HepG2 (cell line): ENCODE measurements around the gene GNAI2. TPM values are rescaled to one million over a fixed set of nuclear protein-coding genes. Genes with fewer than 3 reads are reported as not detected.

ENCODE experiments used
- ADNP ChIP-seq: sonication (generic); formaldehyde crosslinking; IDR thresholded peaks from 2 replicates; pipeline ENCODE4 v1.4.0; 2020; ENCODE audit warnings: missing genetic modification reagents
- ARID5B ChIP-seq: IDR thresholded peaks from 2 replicates; pipeline ENCODE4 v1.4.0; 2020; ENCODE audit warnings: mild to moderate bottlenecking, missing genetic modification reagents
- ATF7-NPFF ChIP-seq: sonication (generic); formaldehyde crosslinking; IDR thresholded peaks from 2 replicates; pipeline ENCODE4 v1.8.1; 2023; ENCODE audit warnings: mild to moderate bottlenecking, low read depth, missing genetic modification reagents, moderate library complexity
- DMTF1 ChIP-seq: sonication (generic); formaldehyde crosslinking; IDR thresholded peaks from 2 replicates; pipeline ENCODE4 v1.4.0; 2020; ENCODE audit warnings: mild to moderate bottlenecking, missing genetic modification reagents
- EEA1 ChIP-seq: sonication (generic); formaldehyde crosslinking; IDR thresholded peaks from 2 replicates; pipeline ENCODE4 v1.5.1; 2020; ENCODE audit warnings: mild to moderate bottlenecking, missing genetic modification reagents, borderline replicate concordance
- HOXA3 ChIP-seq: sonication (generic); formaldehyde crosslinking; IDR thresholded peaks from 2 replicates; pipeline ENCODE4 v1.5.0; 2020; ENCODE audit warnings: missing genetic modification reagents
- HOXD1 ChIP-seq: sonication (generic); formaldehyde crosslinking; IDR thresholded peaks from 2 replicates; pipeline ENCODE4 v1.5.0; 2020; ENCODE audit warnings: missing genetic modification reagents
- KAT7 ChIP-seq: IDR thresholded peaks from 2 replicates; pipeline ENCODE4 v1.6.1; 2018; ENCODE audit warnings: borderline replicate concordance, missing compliant biosample characterization
- KDM1A ChIP-seq: IDR thresholded peaks from 2 replicates; pipeline ENCODE4 v1.6.1; 2016; ENCODE audit warnings: missing compliant biosample characterization
- LCORL ChIP-seq, 2 experiments: fragments of 450-650 bp in 1 of 2; sonication (generic) in 1 of 2; formaldehyde crosslinking in 1 of 2; IDR thresholded peaks; 2 replicates each; pipeline versions ENCODE4 v1.5.0 to v1.6.1; 2017 to 2020; ENCODE audit warnings: antibody characterized with exemption in 1 of 2, missing genetic modification reagents in 1 of 2
- MXI1 ChIP-seq: IDR thresholded peaks from 3 replicates; pipeline ENCODE4 v1.6.1; 2012; ENCODE audit warnings: low read depth, low read length, inconsistent platforms, borderline replicate concordance
- NFIC ChIP-seq: IDR thresholded peaks from 2 replicates; pipeline ENCODE4 v1.6.1; 2012; ENCODE audit warnings: mild to moderate bottlenecking, low read length, inconsistent platforms
- PHB2 ChIP-seq: fragments of 450-650 bp; IDR thresholded peaks from 2 replicates; pipeline ENCODE4 v1.6.1; 2018; ENCODE audit not compliant: partially characterized antibody
- SOX6 ChIP-seq, 2 experiments: fragments of 450-650 bp in 1 of 2; sonication (generic) in 1 of 2; formaldehyde crosslinking in 1 of 2; IDR thresholded peaks; 2 replicates each; pipeline versions ENCODE4 v1.4.0 to v1.6.1; 2017 to 2020; ENCODE audit warnings: antibody characterized with exemption in 1 of 2, mild to moderate bottlenecking in 1 of 2, missing genetic modification reagents in 1 of 2
- ZBTB14 ChIP-seq: sonication (generic); formaldehyde crosslinking; IDR thresholded peaks from 2 replicates; pipeline ENCODE4 v1.4.0; 2020; ENCODE audit warnings: missing genetic modification reagents
- ZNF10 ChIP-seq: sonication (generic); formaldehyde crosslinking; IDR thresholded peaks from 2 replicates; pipeline ENCODE4 v1.4.0; 2020; ENCODE audit warnings: mild to moderate bottlenecking, low read depth, missing genetic modification reagents, borderline replicate concordance
- ZNF24 ChIP-seq: fragments of 450-650 bp; IDR thresholded peaks from 2 replicates; pipeline ENCODE4 v1.6.1; 2017; ENCODE audit warnings: antibody characterized with exemption, mild to moderate bottlenecking
- ZNF362 ChIP-seq: sonication (generic); formaldehyde crosslinking; IDR thresholded peaks from 2 replicates; pipeline ENCODE4 v1.4.0; 2020; ENCODE audit warnings: missing genetic modification reagents, mild to moderate bottlenecking, borderline replicate concordance
- ZNF709 ChIP-seq: sonication (generic); formaldehyde crosslinking; IDR thresholded peaks from 2 replicates; pipeline ENCODE4 v1.5.0; 2020; ENCODE audit warnings: mild to moderate bottlenecking, missing genetic modification reagents
- polyA plus RNA-seq, 8 experiments: library from polyadenylated mRNA; depleted of rRNA in 3 of 8; stranded (reverse) in 7 of 8; unstranded in 1 of 8; fragments of >200 nt; fragmentation: Illumina TruSeq in 4 of 8; extraction: Trizol in 4 of 8; gene quantifications; 2 replicates each; pipeline versions ENCODE4 v1.2.1 to v1.2.3, GENCODE V29; 2011 to 2016; ENCODE audit warnings: low read depth in 4 of 8, missing spikeins in 1 of 8, mixed read lengths in 1 of 8; ENCODE audit not compliant: insufficient read depth in 1 of 8
- total RNA-seq, 5 experiments: library from RNA; depleted of rRNA; stranded (reverse); fragments of >200 nt; fragmentation: Illumina TruSeq; extraction: Trizol; gene quantifications; 2 replicates each; pipeline ENCODE4 v1.2.3, GENCODE V29; 2016; ENCODE audit warnings: low read depth in 1 of 5
- TF ChIP-seq, protein P1 (sequence below): sonication (generic); formaldehyde crosslinking; IDR thresholded peaks from 2 replicates; pipeline ENCODE4 v1.4.0; 2020; ENCODE audit warnings: missing genetic modification reagents, low read depth, mild to moderate bottlenecking, borderline replicate concordance

Gene GNAI2
- total and polyA plus RNA-seq, 2 of the 13 experiments (the other 11 are each of a cell fraction or from before 2014, with no cell fraction given): 51.1 to 66.2 TPM

- TF ChIP-seq ARID5B (CRISPR knock-in tag) (peak; percentile 52), EEA1 (CRISPR knock-in tag) (no peak; the same call in 1 of the 2 replicates), ZNF24 (no peak), HOXD1 (CRISPR knock-in tag) (no peak; the same call in 1 of the 2 replicates), LCORL (IDR thresholded peaks at IDR 0.05) (no peak), LCORL (CRISPR knock-in tag; IDR thresholded peaks at IDR 0.05) (peak; percentile 98), MXI1 (peak; percentile 76; the same call in 1 of the 3 replicates), ADNP (no peak), ZNF10 (CRISPR knock-in tag) (no peak), ZNF709 (peak; percentile 91), PHB2 (no peak), NFIC (no peak), DMTF1 (CRISPR knock-in tag) (0 out of 2 replicates have a peak, but pooled peaks have one; percentile 89), SOX6 (IDR thresholded peaks at IDR 0.05) (no peak), SOX6 (CRISPR knock-in tag; IDR thresholded peaks at IDR 0.05) (peak; percentile 89), KDM1A (CRISPR knock-in tag) (no peak), HOXA3 (CRISPR knock-in tag) (peak; percentile 37), ZBTB14 (CRISPR knock-in tag) (no peak), ATF7-NPFF (CRISPR knock-in tag) (peak; percentile 67; the same call in 1 of the 2 replicates), ZNF362 (CRISPR knock-in tag) (no peak), KAT7 (CRISPR knock-in tag) (no peak)
- TF ChIP-seq, protein P1, sequence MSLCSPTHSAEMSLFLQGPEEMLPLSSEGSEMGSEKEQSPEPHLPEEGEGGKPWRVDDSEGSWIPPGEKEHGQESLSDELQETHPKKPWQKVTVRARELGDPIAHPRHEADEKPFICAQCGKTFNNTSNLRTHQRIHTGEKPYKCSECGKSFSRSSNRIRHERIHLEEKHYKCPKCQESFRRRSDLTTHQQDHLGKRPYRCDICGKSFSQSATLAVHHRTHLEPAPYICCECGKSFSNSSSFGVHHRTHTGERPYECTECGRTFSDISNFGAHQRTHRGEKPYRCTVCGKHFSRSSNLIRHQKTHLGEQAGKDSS: peak; percentile 91
These were observed 40.3 kb upstream of the GNAI2 start (continued) for GRCh38 chr3:50195501-50196252.
